Body of pancreas (tissue), 4 donors: ENCODE results near the gene ADGRD2. TPM values are rescaled to one million over a fixed set of nuclear protein-coding genes. Genes with fewer than 3 reads are reported as not detected.

Experiments
- ATAC-seq: fragments of 150-250 bp; one replicate; pipeline ENCODE4 v1.9.1; 2016
- DNase-seq, 4 donors: peaks; one replicate each; pipeline ENCODE4 v3.0.0-alpha.2; 2019
- H3K27ac ChIP-seq, 4 donors: fragments of 200-600 bp; sonication (generic); 1 replicate in 3 of 4; 2 replicates in 1 of 4; pipeline versions ENCODE4 v1.5.1 to v1.6.1; 2016 to 2019; ENCODE audit warnings: mild to moderate bottlenecking in 1 of 4, mixed read lengths in 1 of 4, moderate library complexity in 1 of 4
- H3K27me3 ChIP-seq, 2 donors: fragments of 200-600 bp; sonication (generic); one replicate each; pipeline ENCODE4 v1.6.0; 2016; ENCODE audit warnings: mild to moderate bottlenecking in 1 of 2
- H3K36me3 ChIP-seq, 2 donors: fragments of 200-600 bp; sonication (generic); replicated peaks in 1 of 2; 2 replicates each; pipeline ENCODE4 v1.5.1; 2016; ENCODE audit warnings: low read depth in 2 of 2; ENCODE audit not compliant: insufficient read depth in 1 of 2
- H3K4me1 ChIP-seq: fragments of 200-600 bp; sonication (generic); one replicate; pipeline ENCODE4 v1.6.0; 2016
- H3K4me3 ChIP-seq, 2 donors: fragments of 200-600 bp; sonication (generic); 1 replicate in 1 of 2; 2 replicates in 1 of 2; pipeline ENCODE4 v1.5.1; 2016 to 2019
- H3K9me3 ChIP-seq, 3 donors: fragments of 200-600 bp; sonication (generic); 1 replicate in 2 of 3; 2 replicates in 1 of 3; pipeline ENCODE4 v1.5.1; 2016
- CTCF ChIP-seq, 7 experiments: fragments of 450-650 bp in 4 of 7; fragments of 200-600 bp in 3 of 7; sonication (generic) in 3 of 7; IDR thresholded peaks; one replicate each; pipeline ENCODE4 v1.5.1; 2016 to 2019; ENCODE audit warnings: antibody characterized with exemption in 7 of 7
- POLR2A ChIP-seq, 3 donors: fragments of 450-650 bp; IDR thresholded peaks; one replicate each; pipeline ENCODE4 v1.6.1; 2016; ENCODE audit warnings: antibody characterized with exemption in 3 of 3, mild to moderate bottlenecking in 2 of 3
- WGBS, 2 donors: methylation state at CpG; one replicate each; pipeline ENCODE4 v1.1.5; 2017; 5-methylcytosine and 5-hydroxymethylcytosine counted together
- intact Hi-C: fragments of 100-400 bp; cut with DNase I; formaldehyde crosslinking; loops from one replicate; pipeline ENCODE4 v1.15.1; 2023
- total RNA-seq, 2 donors: library from RNA; depleted of rRNA; stranded (reverse); fragments of >200 nt; gene quantifications; one replicate each; pipeline ENCODE4 v1.1.0, GENCODE V29; 2016

Gene ADGRD2
- total RNA-seq, 2 donors from 2014 or later: not detected

- Histone ChIP-seq H3K9me3 (no peaks in the 10 kb centered on the region), H3K27ac (no peak overlapping the region), H3K27me3 (no peaks in the 10 kb centered on the region), H3K4me1 (peaks cover 14% of the 10 kb centered on the region), H3K4me3 (no peak overlapping the region), H3K36me3 (peaks cover 0 to 20% of the 10 kb centered on the region in 2 donors)
- 79 to 81% methylated on average over 16 to 17 of the region's 17 CpGs for WGBS, 2 donors
- ATAC-seq (no peak), DNase-seq (no peak)
- no peak for TF ChIP-seq POLR2A (IDR thresholded peaks at IDR 0.05)
- TF ChIP-seq CTCF (IDR thresholded peaks at IDR 0.05): no peak
- intact Hi-C loops: no loop called here
Observed at GRCh38 chr9:124415852-124416484, 34.3 kb upstream of the ADGRD2 start.

GRCh38 chr9:124419832-124420489 is 30.3 kb upstream of the ADGRD2 start:
- Histone ChIP-seq H3K4me3 (no peak overlapping the region), H3K27ac (no peak overlapping the region), H3K4me1 (peaks cover 3% of the 10 kb centered on the region), H3K36me3 (no peaks in the 10 kb centered on the region), H3K27me3 (no peaks in the 10 kb centered on the region), H3K9me3 (no peaks in the 10 kb centered on the region)
- intact Hi-C loops: no loop called here
- ATAC-seq (no peak), DNase-seq (no peak)
- no peak for TF ChIP-seq CTCF (IDR thresholded peaks at IDR 0.05)
- TF ChIP-seq POLR2A (IDR thresholded peaks at IDR 0.05): no peak
- WGBS, 2 donors: 59 to 95% methylated on average over 3 to 6 of the region's 6 CpGs

GRCh38 chr9:124420991-124421543 is 29.2 kb upstream of the ADGRD2 start:
- ATAC-seq (no peak), DNase-seq (no peak)
- H3K4me3 ChIP-seq: no peak overlapping the region
- no peaks in the 10 kb centered on the region for H3K27me3 ChIP-seq
- no peak for TF ChIP-seq CTCF (IDR thresholded peaks at IDR 0.05)
- no peak for TF ChIP-seq POLR2A (IDR thresholded peaks at IDR 0.05)
- no peaks in the 10 kb centered on the region for H3K4me1 ChIP-seq
- intact Hi-C loops: no loop called here
- no peak overlapping the region for H3K27ac ChIP-seq
- no peaks in the 10 kb centered on the region for H3K9me3 ChIP-seq
- no peaks in the 10 kb centered on the region for H3K36me3 ChIP-seq
- WGBS, 2 donors: 69 to 77% methylated on average over 3 to 7 of the region's 7 CpGs

- Histone ChIP-seq H3K4me1 (no peaks in the 10 kb centered on the region), H3K4me3 (no peak overlapping the region), H3K36me3 (no peaks in the 10 kb centered on the region), H3K27me3 (no peaks in the 10 kb centered on the region), H3K9me3 (no peaks in the 10 kb centered on the region), H3K27ac (no peak overlapping the region)
- TF ChIP-seq CTCF (IDR thresholded peaks at IDR 0.05) (no peak), POLR2A (IDR thresholded peaks at IDR 0.05) (no peak)
- DNase-seq (no peak), ATAC-seq (no peak)
- 70 to 71% methylated on average over 5 of the region's 5 CpGs for WGBS, 2 donors
- intact Hi-C loops: no loop called here
Observed at GRCh38 chr9:124423155-124423554, 27.1 kb upstream of the ADGRD2 start.
